NB4 (cell line): ENCODE measurements around the gene CAMTA1.

ENCODE experiments used
- POLR2A ChIP-seq: IDR thresholded peaks from 2 replicates; pipeline ENCODE4 v1.6.1; 2011; ENCODE audit warnings: mild to moderate bottlenecking; ENCODE audit not compliant: insufficient read length; ENCODE audit errors: extremely low read depth
- TF ChIP-seq, protein P1 (sequence below): IDR thresholded peaks from one replicate; pipeline ENCODE4 v1.5.1; 2012; ENCODE audit warnings: low read depth, low read length

DNA sequence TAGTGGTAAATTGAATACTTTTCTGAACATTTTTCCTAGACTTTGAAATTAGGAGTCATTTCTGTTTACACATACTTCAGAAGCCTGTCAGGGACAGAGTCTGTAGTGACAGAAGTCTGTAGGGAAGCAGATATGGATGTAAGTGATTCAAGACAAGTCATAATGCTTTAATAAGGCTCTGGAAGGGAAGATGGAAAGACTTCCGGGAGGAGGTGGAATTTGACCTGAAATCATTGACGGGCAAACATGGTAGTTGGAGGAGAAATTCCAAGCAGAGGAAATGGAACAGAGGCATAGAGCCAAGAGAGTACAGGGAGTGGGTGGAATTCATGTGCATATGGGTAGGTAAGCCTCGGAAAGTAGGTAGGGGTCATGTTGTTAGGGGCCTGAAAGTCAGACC lies 22.5 kb downstream of the CAMTA1 start:
- TF ChIP-seq, protein P1, sequence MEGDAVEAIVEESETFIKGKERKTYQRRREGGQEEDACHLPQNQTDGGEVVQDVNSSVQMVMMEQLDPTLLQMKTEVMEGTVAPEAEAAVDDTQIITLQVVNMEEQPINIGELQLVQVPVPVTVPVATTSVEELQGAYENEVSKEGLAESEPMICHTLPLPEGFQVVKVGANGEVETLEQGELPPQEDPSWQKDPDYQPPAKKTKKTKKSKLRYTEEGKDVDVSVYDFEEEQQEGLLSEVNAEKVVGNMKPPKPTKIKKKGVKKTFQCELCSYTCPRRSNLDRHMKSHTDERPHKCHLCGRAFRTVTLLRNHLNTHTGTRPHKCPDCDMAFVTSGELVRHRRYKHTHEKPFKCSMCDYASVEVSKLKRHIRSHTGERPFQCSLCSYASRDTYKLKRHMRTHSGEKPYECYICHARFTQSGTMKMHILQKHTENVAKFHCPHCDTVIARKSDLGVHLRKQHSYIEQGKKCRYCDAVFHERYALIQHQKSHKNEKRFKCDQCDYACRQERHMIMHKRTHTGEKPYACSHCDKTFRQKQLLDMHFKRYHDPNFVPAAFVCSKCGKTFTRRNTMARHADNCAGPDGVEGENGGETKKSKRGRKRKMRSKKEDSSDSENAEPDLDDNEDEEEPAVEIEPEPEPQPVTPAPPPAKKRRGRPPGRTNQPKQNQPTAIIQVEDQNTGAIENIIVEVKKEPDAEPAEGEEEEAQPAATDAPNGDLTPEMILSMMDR = no peak
- TF ChIP-seq POLR2A = no peak
